ENCODE data around the gene EFHC2.
"Not testable (repeated sequence)": the region's sequence is repeated elsewhere in the genome, so short reads cannot be mapped to it uniquely, and the experiment has no call there.

Gene EFHC2

GRCh38 chrX:44224760-44225159 lies 118.7 kb downstream of the EFHC2 start:
- Histone ChIP-seq H3K4me3 (no peak overlapping the region), H3K27ac (no peak overlapping the region)
- no peak for DNase-seq (ENCODE audit: low spot score)
- TF ChIP-seq CTCF (IDR thresholded peaks at IDR 0.05): no peak

GRCh38 chrX:44223150-44223549 lies 120.3 kb downstream of the EFHC2 start:
- Histone ChIP-seq H3K27ac (no peak overlapping the region), H3K4me3 (no peak overlapping the region)
- no peak for DNase-seq (ENCODE audit: low spot score)
- no peak for TF ChIP-seq CTCF (IDR thresholded peaks at IDR 0.05)

GRCh38 chrX:44218465-44218864 lies 125.0 kb downstream of the EFHC2 start:
- DNase-seq (ENCODE audit: low spot score): no peak
- H3K27ac ChIP-seq: no peak overlapping the region
- no peak overlapping the region for H3K4me3 ChIP-seq
- no peak for TF ChIP-seq CTCF (IDR thresholded peaks at IDR 0.05)

GRCh38 chrX:44216171-44216570 lies 127.3 kb downstream of the EFHC2 start:
- no peak for DNase-seq (ENCODE audit: low spot score)
- Histone ChIP-seq H3K4me3 (no peak overlapping the region), H3K27ac (no peak overlapping the region)
- TF ChIP-seq CTCF (IDR thresholded peaks at IDR 0.05): no peak

GRCh38 chrX:44203791-44204190 lies 139.7 kb downstream of the EFHC2 start:
- no peak for TF ChIP-seq CTCF (IDR thresholded peaks at IDR 0.05)
- no peak for DNase-seq (ENCODE audit: low spot score)
- H3K4me3 ChIP-seq: no peak overlapping the region

GRCh38 chrX:44202596-44202995 lies 140.9 kb downstream of the EFHC2 start:
- no peak overlapping the region for H3K4me3 ChIP-seq
- no peak for TF ChIP-seq CTCF (IDR thresholded peaks at IDR 0.05)
- H3K27ac ChIP-seq: no peak overlapping the region
- DNase-seq (ENCODE audit: low spot score): no peak

More at GRCh38 chrX:44203791-44204190, 139.7 kb downstream of the EFHC2 start:
- no peak overlapping the region for H3K27ac ChIP-seq

GRCh38 chrX:44189116-44189515 lies 154.4 kb downstream of the EFHC2 start:
- no peak overlapping the region for H3K4me3 ChIP-seq
- no peak overlapping the region for H3K27ac ChIP-seq
- no peak for DNase-seq (ENCODE audit: low spot score)
- TF ChIP-seq CTCF (IDR thresholded peaks at IDR 0.05): no peak

GRCh38 chrX:44187915-44188314 lies 155.6 kb downstream of the EFHC2 start:
- H3K27ac ChIP-seq; DNase-seq (ENCODE audit: low spot score); H3K4me3 ChIP-seq: not testable (repeated sequence)
